DND-41 (cell line): ENCODE results near the gene RIMS3.

ENCODE experiments used
- ATAC-seq: fragments of 200-7000 bp; cut with Tn5 transposase; 3 replicates; pipeline ENCODE4 v1.9.1; 2021; ENCODE audit warnings: low read depth; ENCODE audit not compliant: insufficient read depth
- DNase-seq: peaks from one replicate; pipeline ENCODE4 v3.0.0-alpha.2; 2020
- H2AFZ ChIP-seq: 2 replicates; pipeline ENCODE4 v1.6.0; 2012; ENCODE audit warnings: low read depth, low read length
- H3K27ac ChIP-seq: 2 replicates; pipeline ENCODE4 v1.5.1; 2012; ENCODE audit warnings: low read length, inconsistent platforms
- H3K27me3 ChIP-seq: fragments of 200-600 bp; sonication (generic); 2 replicates; pipeline ENCODE4 v1.6.0; 2012; ENCODE audit warnings: low read length, mild to moderate bottlenecking, inconsistent platforms; ENCODE audit not compliant: insufficient read depth, poor library complexity
- H3K36me3 ChIP-seq: 2 replicates; pipeline ENCODE4 v1.5.1; 2012; ENCODE audit warnings: low read length, inconsistent platforms; ENCODE audit not compliant: insufficient read depth
- H3K4me1 ChIP-seq: 2 replicates; pipeline ENCODE4 v1.5.1; 2012; ENCODE audit warnings: mild to moderate bottlenecking, low read length; ENCODE audit not compliant: insufficient read depth
- H3K4me2 ChIP-seq: 2 replicates; pipeline ENCODE4 v1.6.0; 2012; ENCODE audit warnings: mild to moderate bottlenecking, moderate library complexity, low read length, inconsistent platforms; ENCODE audit not compliant: insufficient read depth
- H3K4me3 ChIP-seq, 2 experiments: fragments of 200-600 bp in 1 of 2; shearing (Covaris generic) in 1 of 2; 2 replicates each; pipeline ENCODE4 v1.5.1; 2012 to 2016; ENCODE audit warnings: inconsistent platforms in 2 of 2, low read length in 2 of 2, mild to moderate bottlenecking in 2 of 2, low read depth in 1 of 2, moderate library complexity in 1 of 2
- H3K79me2 ChIP-seq: 2 replicates; pipeline ENCODE4 v1.6.0; 2012; ENCODE audit warnings: low read length, inconsistent platforms; ENCODE audit not compliant: insufficient read depth
- H3K9ac ChIP-seq: 2 replicates; pipeline ENCODE4 v1.6.0; 2012; ENCODE audit warnings: low read depth, mild to moderate bottlenecking, inconsistent platforms, low read length, moderate library complexity
- H3K9me3 ChIP-seq: 2 replicates; pipeline ENCODE4 v1.5.1; 2012; ENCODE audit warnings: low read length, moderate library complexity, mild to moderate bottlenecking, inconsistent platforms; ENCODE audit not compliant: insufficient read depth, severe bottlenecking
- H4K20me1 ChIP-seq: 2 replicates; pipeline ENCODE4 v1.6.0; 2012; ENCODE audit warnings: low read length; ENCODE audit not compliant: insufficient read depth
- CTCF ChIP-seq: IDR thresholded peaks from 2 replicates; pipeline ENCODE4 v1.5.1; 2012; ENCODE audit warnings: borderline replicate concordance, low read length, moderate library complexity, mild to moderate bottlenecking; ENCODE audit not compliant: poor library complexity, severe bottlenecking; ENCODE audit errors: extremely low read depth
- EZH2 ChIP-seq: IDR thresholded peaks from 3 replicates; pipeline ENCODE4 v1.6.1; 2012; ENCODE audit warnings: borderline replicate concordance, low read depth, mild to moderate bottlenecking, moderate library complexity, low read length, inconsistent platforms; ENCODE audit not compliant: severe bottlenecking

The RIMS3 gene

GRCh38 chr1:40657046-40657445, 8.4 kb downstream of the RIMS3 start:
- ATAC-seq (no peak), DNase-seq (no peak)
- no peak overlapping the region for H3K4me2 ChIP-seq
- no peak overlapping the region for H2AFZ ChIP-seq
- no peaks in the 10 kb centered on the region for H3K9me3 ChIP-seq
- peaks cover 9% of the 10 kb centered on the region for H3K4me1 ChIP-seq
- TF ChIP-seq EZH2, result no peak
- TF ChIP-seq CTCF, result no peak
- H3K36me3 ChIP-seq, result no peaks in the 10 kb centered on the region
- peaks cover 18% of the 10 kb centered on the region for H3K79me2 ChIP-seq
- no peak overlapping the region for H3K27ac ChIP-seq
- no peak overlapping the region for H3K9ac ChIP-seq
- H3K4me3 ChIP-seq, result no peak overlapping the region
- H4K20me1 ChIP-seq, result peaks cover 56% of the 10 kb centered on the region
- no peaks in the 10 kb centered on the region for H3K27me3 ChIP-seq

GRCh38 chr1:40653851-40654537, 11.5 kb downstream of the RIMS3 start:
- no peaks in the 10 kb centered on the region for H3K36me3 ChIP-seq
- no peak overlapping the region for H3K27ac ChIP-seq
- peaks cover 58% of the 10 kb centered on the region for H4K20me1 ChIP-seq
- H3K4me1 ChIP-seq, result no peaks in the 10 kb centered on the region; the same call in 1 of the 2 replicates
- H3K9me3 ChIP-seq, result no peaks in the 10 kb centered on the region
- no peak for TF ChIP-seq CTCF
- no peak for TF ChIP-seq EZH2
- H3K27me3 ChIP-seq, result no peaks in the 10 kb centered on the region
- no peak overlapping the region for H3K4me2 ChIP-seq
- ATAC-seq, result 0 out of 3 replicates have a peak, but pooled peaks have one; percentile 39
- H2AFZ ChIP-seq, result no peak overlapping the region
- peak; percentile 41 for DNase-seq
- no peak overlapping the region for H3K4me3 ChIP-seq
- H3K9ac ChIP-seq, result no peak overlapping the region
- H3K79me2 ChIP-seq, result 0 out of 2 replicates have a peak, but pooled peaks cover 4% of the 10 kb centered on the region

- H3K27ac ChIP-seq, result no peak overlapping the region
- TF ChIP-seq EZH2 (no peak), CTCF (no peak)
- DNase-seq (no peak), ATAC-seq (no peak)
- H3K9ac ChIP-seq, result no peak overlapping the region
- no peaks in the 10 kb centered on the region for H3K27me3 ChIP-seq
- H3K9me3 ChIP-seq, result no peaks in the 10 kb centered on the region
- no peak overlapping the region for H2AFZ ChIP-seq
- H3K79me2 ChIP-seq, result 0 out of 2 replicates have a peak, but pooled peaks cover 4% of the 10 kb centered on the region
- no peak overlapping the region for H3K4me2 ChIP-seq
- H3K4me3 ChIP-seq, result no peak overlapping the region
- H3K36me3 ChIP-seq, result no peaks in the 10 kb centered on the region
- H3K4me1 ChIP-seq, result no peaks in the 10 kb centered on the region; the same call in 1 of the 2 replicates
- H4K20me1 ChIP-seq, result peaks cover 62% of the 10 kb centered on the region
Measured at GRCh38 chr1:40652979-40653378, 12.5 kb downstream of the RIMS3 start.
